ENCODE measurements around the gene ZSWIM7.
"Not testable (repeated sequence)": the region's sequence is repeated elsewhere in the genome, so short reads cannot be mapped to it uniquely, and the experiment has no call there.

The ZSWIM7 gene

GRCh38 chr17:15947271-15947670, 52.2 kb downstream of the ZSWIM7 start:
- H3K4me3 ChIP-seq (ENCODE audit: low read length), result no peak overlapping the region

GRCh38 chr17:15946611-15947120, 52.8 kb downstream of the ZSWIM7 start:
- Histone ChIP-seq H3K27me3 (ENCODE audit: control insufficient read depth, insufficient read depth, low read length) (peaks cover 18% of the 10 kb centered on the region), H3K4me1 (ENCODE audit: control insufficient read depth, insufficient read depth, low read length) (peaks cover 5% of the 10 kb centered on the region), H3K36me3 (ENCODE audit: control insufficient read depth, insufficient read depth, low read length) (no peaks in the 10 kb centered on the region), H3K9me3 (ENCODE audit: control insufficient read depth, insufficient read depth, low read length) (no peaks in the 10 kb centered on the region), H3K4me3 (ENCODE audit: low read length) (no peak overlapping the region), H3K27ac (ENCODE audit: low read length) (no peak overlapping the region)
- WGBS (ENCODE audit: insufficient coverage, insufficient read length), result no CpG with 5 or more reads among the region's 9 CpGs
- no peak for DNase-seq (ENCODE audit: low read depth, low spot score)

More at GRCh38 chr17:15947271-15947670, 52.2 kb downstream of the ZSWIM7 start:
- Histone ChIP-seq H3K9me3 (ENCODE audit: control insufficient read depth, insufficient read depth, low read length) (no peaks in the 10 kb centered on the region), H3K36me3 (ENCODE audit: control insufficient read depth, insufficient read depth, low read length) (no peaks in the 10 kb centered on the region), H3K27me3 (ENCODE audit: control insufficient read depth, insufficient read depth, low read length) (peaks cover 18% of the 10 kb centered on the region), H3K27ac (ENCODE audit: low read length) (no peak overlapping the region), H3K4me1 (ENCODE audit: control insufficient read depth, insufficient read depth, low read length) (peaks cover 7% of the 10 kb centered on the region)
- no peak for DNase-seq (ENCODE audit: low read depth, low spot score)
- no CpG with 5 or more reads among the region's 3 CpGs for WGBS (ENCODE audit: insufficient coverage, insufficient read length)

GRCh38 chr17:15945527-15946191, 53.8 kb downstream of the ZSWIM7 start:
- peaks cover 5% of the 10 kb centered on the region; the same call in 1 of the 2 replicates for H3K4me1 ChIP-seq (ENCODE audit: control insufficient read depth, insufficient read depth, low read length)
- no peaks in the 10 kb centered on the region for H3K9me3 ChIP-seq (ENCODE audit: control insufficient read depth, insufficient read depth, low read length)
- H3K4me3 ChIP-seq (ENCODE audit: low read length), result peak overlapping the region; percentile 33; the same call in 1 of the 2 replicates
- peaks cover 18% of the 10 kb centered on the region for H3K27me3 ChIP-seq (ENCODE audit: control insufficient read depth, insufficient read depth, low read length)
- no peak for DNase-seq (ENCODE audit: low read depth, low spot score)
- WGBS (ENCODE audit: insufficient coverage, insufficient read length), result no CpG with 5 or more reads among the region's 64 CpGs
- H3K27ac ChIP-seq (ENCODE audit: low read length), result no peak overlapping the region
- H3K36me3 ChIP-seq (ENCODE audit: control insufficient read depth, insufficient read depth, low read length), result no peaks in the 10 kb centered on the region

- Histone ChIP-seq H3K27me3 (ENCODE audit: control insufficient read depth, insufficient read depth, low read length) (peaks cover 18% of the 10 kb centered on the region), H3K4me3 (ENCODE audit: low read length) (peak within 1 kb of the TSS; percentile 33; the same call in 1 of the 2 replicates), H3K9me3 (ENCODE audit: control insufficient read depth, insufficient read depth, low read length) (no peaks in the 10 kb centered on the region), H3K4me1 (ENCODE audit: control insufficient read depth, insufficient read depth, low read length) (peaks cover 5% of the 10 kb centered on the region; the same call in 1 of the 2 replicates), H3K27ac (ENCODE audit: low read length) (no peak within 1 kb of the TSS), H3K36me3 (ENCODE audit: control insufficient read depth, insufficient read depth, low read length) (no peaks in the 10 kb centered on the region)
- no peak for DNase-seq (ENCODE audit: low read depth, low spot score)
- no CpG with 5 or more reads among the region's 88 CpGs for WGBS (ENCODE audit: insufficient coverage, insufficient read length)
These were observed 54.6 kb downstream of the ZSWIM7 start, which contains the start of gene ADORA2B for GRCh38 chr17:15944759-15945526. ADORA2B (plus strand) TSS chr17:15945130; CDS start chr17:15945249, 119 bp downstream.

- H3K9me3 ChIP-seq (ENCODE audit: control insufficient read depth, insufficient read depth, low read length), result no peaks in the 10 kb centered on the region
- H3K4me1 ChIP-seq (ENCODE audit: control insufficient read depth, insufficient read depth, low read length), result peaks cover 5% of the 10 kb centered on the region; the same call in 1 of the 2 replicates
- H3K4me3 ChIP-seq (ENCODE audit: low read length), result peak overlapping the region; percentile 33; the same call in 1 of the 2 replicates
- no CpG with 5 or more reads among the region's 40 CpGs for WGBS (ENCODE audit: insufficient coverage, insufficient read length)
- H3K27ac ChIP-seq (ENCODE audit: low read length), result no peak overlapping the region
- no peak for DNase-seq (ENCODE audit: low read depth, low spot score)
- peaks cover 18% of the 10 kb centered on the region for H3K27me3 ChIP-seq (ENCODE audit: control insufficient read depth, insufficient read depth, low read length)
- no peaks in the 10 kb centered on the region for H3K36me3 ChIP-seq (ENCODE audit: control insufficient read depth, insufficient read depth, low read length)
These were observed 55.3 kb downstream of the ZSWIM7 start for GRCh38 chr17:15943971-15944758.

- no peak overlapping the region for H3K27ac ChIP-seq (ENCODE audit: low read length)
- no peak overlapping the region for H3K4me3 ChIP-seq (ENCODE audit: low read length)
- WGBS (ENCODE audit: insufficient coverage, insufficient read length), result no CpG with 5 or more reads among the region's 7 CpGs
- no peaks in the 10 kb centered on the region for H3K9me3 ChIP-seq (ENCODE audit: control insufficient read depth, insufficient read depth, low read length)
- H3K4me1 ChIP-seq (ENCODE audit: control insufficient read depth, insufficient read depth, low read length), result peaks cover 5% of the 10 kb centered on the region; the same call in 1 of the 2 replicates
- peaks cover 18% of the 10 kb centered on the region for H3K27me3 ChIP-seq (ENCODE audit: control insufficient read depth, insufficient read depth, low read length)
- DNase-seq (ENCODE audit: low read depth, low spot score), result no peak
- no peaks in the 10 kb centered on the region for H3K36me3 ChIP-seq (ENCODE audit: control insufficient read depth, insufficient read depth, low read length)
These were observed 57.2 kb downstream of the ZSWIM7 start for GRCh38 chr17:15942207-15942833.

- no peaks in the 10 kb centered on the region for H3K9me3 ChIP-seq (ENCODE audit: control insufficient read depth, insufficient read depth, low read length)
- H3K4me1 ChIP-seq (ENCODE audit: control insufficient read depth, insufficient read depth, low read length), result peaks cover 5% of the 10 kb centered on the region; the same call in 1 of the 2 replicates
- no CpG with 5 or more reads among the region's 7 CpGs for WGBS (ENCODE audit: insufficient coverage, insufficient read length)
- H3K36me3 ChIP-seq (ENCODE audit: control insufficient read depth, insufficient read depth, low read length), result no peaks in the 10 kb centered on the region
- no peak overlapping the region for H3K27ac ChIP-seq (ENCODE audit: low read length)
- no peak overlapping the region for H3K4me3 ChIP-seq (ENCODE audit: low read length)
- DNase-seq (ENCODE audit: low read depth, low spot score), result no peak
- peaks cover 18% of the 10 kb centered on the region for H3K27me3 ChIP-seq (ENCODE audit: control insufficient read depth, insufficient read depth, low read length)
These were observed 57.7 kb downstream of the ZSWIM7 start for GRCh38 chr17:15941781-15942180.

GRCh38 chr17:15936481-15936880, 63.0 kb downstream of the ZSWIM7 start:
- H3K27me3 ChIP-seq (ENCODE audit: control insufficient read depth, insufficient read depth, low read length); DNase-seq (ENCODE audit: low read depth, low spot score); H3K27ac ChIP-seq (ENCODE audit: low read length); H3K4me3 ChIP-seq (ENCODE audit: low read length); H3K9me3 ChIP-seq (ENCODE audit: control insufficient read depth, insufficient read depth, low read length); H3K4me1 ChIP-seq (ENCODE audit: control insufficient read depth, insufficient read depth, low read length); H3K36me3 ChIP-seq (ENCODE audit: control insufficient read depth, insufficient read depth, low read length): not testable (repeated sequence)
- WGBS (ENCODE audit: insufficient coverage, insufficient read length), result no CpG with 5 or more reads among the region's 4 CpGs

GRCh38 chr17:15935891-15936290, 63.6 kb downstream of the ZSWIM7 start:
- Histone ChIP-seq H3K36me3 (ENCODE audit: control insufficient read depth, insufficient read depth, low read length) (no peaks in the 10 kb centered on the region), H3K4me1 (ENCODE audit: control insufficient read depth, insufficient read depth, low read length) (no peaks in the 10 kb centered on the region), H3K9me3 (ENCODE audit: control insufficient read depth, insufficient read depth, low read length) (no peaks in the 10 kb centered on the region), H3K27ac (ENCODE audit: low read length) (no peak overlapping the region), H3K27me3 (ENCODE audit: control insufficient read depth, insufficient read depth, low read length) (no peaks in the 10 kb centered on the region), H3K4me3 (ENCODE audit: low read length) (no peak overlapping the region)
- WGBS (ENCODE audit: insufficient coverage, insufficient read length), result no CpG with 5 or more reads among the region's 7 CpGs
- DNase-seq (ENCODE audit: low read depth, low spot score), result no peak

All from iPS DF 6.9 (cell line).